ENCODE results near the gene MGP.

DNA sequence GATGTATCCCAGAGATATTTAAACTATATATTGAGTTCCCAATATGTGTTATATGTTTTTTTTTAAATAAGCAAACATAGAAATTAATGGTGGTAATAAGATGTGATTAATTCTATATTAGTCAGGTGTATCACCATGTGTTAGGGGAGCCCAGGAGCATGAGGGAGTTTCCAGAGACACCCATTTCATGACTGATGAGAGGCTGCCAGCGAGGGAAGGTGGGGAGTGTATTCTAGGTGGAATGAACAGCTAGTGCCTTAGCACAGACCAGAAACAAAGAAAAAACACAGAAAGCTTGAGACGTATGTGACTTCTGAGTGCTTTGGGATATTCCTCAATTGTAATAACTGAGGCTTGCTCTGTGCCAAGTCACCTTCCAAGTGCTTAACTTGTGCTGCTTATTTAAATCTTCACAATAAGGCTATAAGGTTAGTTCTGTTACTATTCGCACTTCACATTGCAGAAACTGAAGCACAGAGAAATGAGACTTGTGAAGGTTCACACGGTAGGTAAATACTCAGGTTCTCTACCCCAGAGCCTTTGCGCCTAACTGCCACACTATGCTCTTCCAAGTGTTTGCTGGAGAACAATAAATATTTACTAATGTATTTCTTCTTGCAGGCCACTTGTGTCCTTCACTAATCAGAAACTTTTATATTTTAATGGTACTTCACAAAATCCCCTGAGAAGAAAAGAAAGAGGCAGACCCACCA, 17.9 kb upstream of the MGP start:
- TF ChIP-seq CTCF (IDR thresholded peaks at IDR 0.05; ENCODE audit: poor library complexity) (no peak), EZH2 (IDR thresholded peaks at IDR 0.05; ENCODE audit: borderline replicate concordance) (no peak), EZH2phosphoT487 (IDR thresholded peaks at IDR 0.05; ENCODE audit: low read depth, severe bottlenecking, unreplicated experiment) (no peak)

Data from hepatocyte (in vitro differentiated cells).